Panc1 (cell line): ENCODE results near the gene ENTHD1. TPM values are rescaled to one million over a fixed set of nuclear protein-coding genes. Genes with fewer than 3 reads are reported as not detected.

Source experiments
- ATAC-seq: fragments of 200-7000 bp; cut with Tn5 transposase; 2 replicates; pipeline ENCODE4 v1.9.1; 2020; ENCODE audit warnings: mild to moderate bottlenecking, moderate library complexity
- BruUV-seq: library from RNA; stranded (reverse); fragments of 400-500 nt; replicated peaks from 2 replicates; lab custom pipeline; 2021; lab: Mats Ljungman, UMichigan
- CTCF ChIA-PET: fragments of 300-600 bp; sonication (Branson Sonifier 250); formaldehyde crosslinking; loops from one replicate; lab custom pipeline; 2022; ENCODE audit warnings: antibody characterized with exemption; lab: Charles Lee
- POLR2A ChIA-PET: fragments of 300-600 bp; sonication (Branson Sonifier 250); formaldehyde crosslinking; loops from one replicate; lab custom pipeline; 2022; ENCODE audit warnings: antibody characterized with exemption; lab: Charles Lee
- DNase-seq: peaks from one replicate; pipeline ENCODE4 v3.0.0-alpha.2; 2010; ENCODE audit warnings: low read depth, low spot score
- H3K27ac ChIP-seq: 2 replicates; pipeline ENCODE4 v1.5.1; 2011; ENCODE audit warnings: mild to moderate bottlenecking, low read length, inconsistent platforms
- H3K27me3 ChIP-seq: fragments of 200-500 bp; sonication (Bioruptor generic); 2 replicates; pipeline ENCODE4 v1.6.0; 2014; ENCODE audit warnings: low read length, inconsistent platforms; ENCODE audit not compliant: control insufficient read depth, insufficient read depth
- H3K36me3 ChIP-seq: fragments of 200-500 bp; sonication (Bioruptor generic); 2 replicates; pipeline ENCODE4 v1.5.1; 2014; ENCODE audit warnings: inconsistent platforms, mild to moderate bottlenecking, low read length, moderate library complexity; ENCODE audit not compliant: control insufficient read depth, insufficient read depth
- H3K4me1 ChIP-seq: 2 replicates; pipeline ENCODE4 v1.5.1; 2011; ENCODE audit warnings: inconsistent platforms, mild to moderate bottlenecking, low read length, moderate library complexity; ENCODE audit not compliant: control insufficient read depth, insufficient read depth
- H3K4me3 ChIP-seq, 2 experiments: 2 replicates each; pipeline ENCODE4 v1.5.1; 2011 to 2012; ENCODE audit warnings: low read depth in 2 of 2, low read length in 2 of 2, mild to moderate bottlenecking in 2 of 2, inconsistent platforms in 1 of 2, moderate library complexity in 1 of 2
- H3K9me3 ChIP-seq: fragments of 200-500 bp; sonication (Bioruptor generic); 2 replicates; pipeline ENCODE4 v1.5.1; 2014; ENCODE audit warnings: low read depth, mild to moderate bottlenecking, inconsistent platforms, low read length, moderate library complexity; ENCODE audit not compliant: control insufficient read depth, insufficient read depth
- CTCF ChIP-seq: fragments of 450-650 bp; IDR thresholded peaks from 2 replicates; pipeline ENCODE4 v1.5.1; 2017; ENCODE audit warnings: mild to moderate bottlenecking
- POLR2AphosphoS5 ChIP-seq: IDR thresholded peaks from 2 replicates; pipeline ENCODE4 v1.6.1; 2012; ENCODE audit warnings: mild to moderate bottlenecking, low read depth, low read length, moderate library complexity
- REST ChIP-seq, 2 experiments: IDR thresholded peaks; 2 replicates each; pipeline ENCODE4 v1.6.1; 2011 to 2012; ENCODE audit warnings: low read depth in 2 of 2, control low read depth in 1 of 2, low read length in 1 of 2, mild to moderate bottlenecking in 1 of 2, moderate library complexity in 1 of 2; ENCODE audit not compliant: insufficient read depth in 1 of 2
- SIN3A ChIP-seq: IDR thresholded peaks from 2 replicates; pipeline ENCODE4 v1.6.1; 2012; ENCODE audit warnings: low read depth, mild to moderate bottlenecking, low read length, moderate library complexity, borderline replicate concordance; ENCODE audit not compliant: insufficient read depth
- TCF7L2 ChIP-seq: IDR thresholded peaks from 2 replicates; pipeline ENCODE4 v1.6.1; 2011; ENCODE audit warnings: mild to moderate bottlenecking, low read depth, low read length, inconsistent platforms
- in situ Hi-C: cut with HindIII; loops from 2 replicates; pipeline ENCODE4 v1.10.0; 2016; ENCODE audit warnings: low sequenced_read_pairs, low pct_unique_long_range_greater_than_20kb
- intact Hi-C: fragments of 100-400 bp; cut with micrococcal nuclease; formaldehyde crosslinking; loops from one replicate; pipeline ENCODE4 v1.10.0; 2022; ENCODE audit not compliant: unreplicated experiment
- total RNA-seq: library from RNA; stranded (reverse); gene quantifications from one replicate; pipeline ENCODE4 v1.2.1, GENCODE V29; 2021; ENCODE audit not compliant: unreplicated experiment

ENTHD1 gene
- total RNA-seq, 1 experiment from 2014 or later = not detected

- no peaks in the 10 kb centered on the region for H3K4me1 ChIP-seq
- H3K4me3 ChIP-seq = no peak overlapping the region
- H3K27ac ChIP-seq = no peak overlapping the region
- CTCF ChIA-PET = no interaction called here
- BruUV-seq = no TSS peak
- in situ Hi-C loops = no loop called here
- peaks cover 2% of the 10 kb centered on the region for H3K27me3 ChIP-seq
- H3K36me3 ChIP-seq = no peaks in the 10 kb centered on the region
- ATAC-seq (no peak), DNase-seq (no peak)
- intact Hi-C loops = no loop called here
- TF ChIP-seq SIN3A (no peak), POLR2AphosphoS5 (no peak), REST (IDR thresholded peaks at IDR 0.05; ENCODE audit: insufficient read depth in 1 of 2, low read depth in 2 of 2, low read length in 1 of 2) (no peak), CTCF (no peak), TCF7L2 (no peak)
- POLR2A ChIA-PET = no interaction called here
- no peaks in the 10 kb centered on the region for H3K9me3 ChIP-seq
Observed at GRCh38 chr22:39923696-39924095, 30.1 kb upstream of the ENTHD1 start.

- no peak for ATAC-seq
- H3K4me1 ChIP-seq = no peaks in the 10 kb centered on the region
- intact Hi-C loops = no loop called here
- ChIA-PET CTCF (no interaction called here), POLR2A (interaction anchor here (0.7 kb wide), 1 partner anchor 604 kb away, joined by 5 read pairs; no protein-coding TSS in a partner anchor)
- H3K27me3 ChIP-seq = no peaks in the 10 kb centered on the region; the same call in 1 of the 2 replicates
- H3K27ac ChIP-seq = no peak overlapping the region
- in situ Hi-C loops = no loop called here
- DNase-seq = no peak
- no TSS peak for BruUV-seq
- no peaks in the 10 kb centered on the region for H3K36me3 ChIP-seq
- no peaks in the 10 kb centered on the region for H3K9me3 ChIP-seq
- TF ChIP-seq SIN3A (no peak), POLR2AphosphoS5 (no peak), REST (IDR thresholded peaks at IDR 0.05; ENCODE audit: insufficient read depth in 1 of 2, low read depth in 2 of 2, low read length in 1 of 2) (no peak)
- no peak overlapping the region for H3K4me3 ChIP-seq
Observed at GRCh38 chr22:39920134-39920743, 26.7 kb upstream of the ENTHD1 start.
